OCI-LY7 (cell line): Measurements from ENCODE around the gene LDLRAD4.
"Not testable (repeated sequence)": the region's sequence is repeated elsewhere in the genome, so short reads cannot be mapped to it uniquely, and the experiment has no call there.

Source experiments
- CTCF ChIP-seq: fragments of 200-600 bp; sonication (generic); conservative IDR thresholded peaks from 2 replicates; pipeline ENCODE4 v1.5.1; 2014; ENCODE audit warnings: mild to moderate bottlenecking, antibody characterized with exemption, low read length, moderate library complexity, mixed read lengths
- EZH2phosphoT487 ChIP-seq: fragments of 200-600 bp; sonication (generic); IDR thresholded peaks from 2 replicates; pipeline ENCODE4 v1.6.1; 2018; ENCODE audit warnings: low read depth, borderline replicate concordance, mild to moderate bottlenecking, mixed run types, antibody characterized with exemption, low read length, moderate library complexity, mixed read lengths

- TF ChIP-seq EZH2phosphoT487, CTCF: not testable (repeated sequence)
Observed at GRCh38 chr18:13677350-13677749, 458.8 kb downstream of the LDLRAD4 start.
